ENCODE data around the gene TNIP2.
"Not testable (repeated sequence)": the region's sequence is repeated elsewhere in the genome, so short reads cannot be mapped to it uniquely, and the experiment has no call there.

Gene TNIP2

GRCh38 chr4:2745516-2745915, 10.6 kb downstream of the TNIP2 start:
- DNase-seq: no peak

- DNase-seq: no peak
Measured at GRCh38 chr4:2744576-2745270, 11.4 kb downstream of the TNIP2 start.

GRCh38 chr4:2743518-2744445, 12.4 kb downstream of the TNIP2 start:
- no peak for DNase-seq

DNA sequence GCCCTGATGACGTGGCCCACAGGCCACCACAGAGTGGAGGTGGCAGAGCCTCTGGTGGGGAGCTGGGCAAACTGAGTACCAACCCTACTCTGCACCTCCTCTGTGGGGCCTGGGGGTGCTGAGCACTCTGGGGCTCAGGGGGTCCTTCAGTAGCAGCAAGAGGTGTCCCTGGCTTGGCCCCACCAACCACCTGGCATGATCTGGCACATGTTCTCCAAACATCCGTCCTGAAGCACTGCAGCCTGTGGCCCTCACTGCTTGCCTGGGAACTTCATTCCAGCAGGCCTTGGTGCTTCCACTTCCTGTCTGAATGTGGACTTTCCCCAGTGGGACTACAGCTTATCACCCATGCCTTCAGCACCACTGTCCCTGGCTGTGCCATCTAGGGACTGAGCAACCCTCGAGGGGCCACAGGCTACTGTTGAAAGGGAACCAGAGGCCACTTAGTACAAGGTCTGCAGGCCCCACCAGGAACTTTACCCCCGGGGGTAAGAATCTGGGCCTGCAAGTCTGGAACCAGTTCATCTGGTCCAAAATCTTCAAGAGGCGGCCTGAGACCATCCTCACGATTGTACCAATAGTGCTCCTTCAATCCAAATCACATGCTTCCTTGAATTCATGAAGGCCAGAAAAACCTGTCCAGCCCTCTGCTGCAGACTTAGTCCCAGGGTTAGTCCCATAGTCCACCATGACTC, 13.2 kb downstream of the TNIP2 start:
- no peak for DNase-seq

DNA sequence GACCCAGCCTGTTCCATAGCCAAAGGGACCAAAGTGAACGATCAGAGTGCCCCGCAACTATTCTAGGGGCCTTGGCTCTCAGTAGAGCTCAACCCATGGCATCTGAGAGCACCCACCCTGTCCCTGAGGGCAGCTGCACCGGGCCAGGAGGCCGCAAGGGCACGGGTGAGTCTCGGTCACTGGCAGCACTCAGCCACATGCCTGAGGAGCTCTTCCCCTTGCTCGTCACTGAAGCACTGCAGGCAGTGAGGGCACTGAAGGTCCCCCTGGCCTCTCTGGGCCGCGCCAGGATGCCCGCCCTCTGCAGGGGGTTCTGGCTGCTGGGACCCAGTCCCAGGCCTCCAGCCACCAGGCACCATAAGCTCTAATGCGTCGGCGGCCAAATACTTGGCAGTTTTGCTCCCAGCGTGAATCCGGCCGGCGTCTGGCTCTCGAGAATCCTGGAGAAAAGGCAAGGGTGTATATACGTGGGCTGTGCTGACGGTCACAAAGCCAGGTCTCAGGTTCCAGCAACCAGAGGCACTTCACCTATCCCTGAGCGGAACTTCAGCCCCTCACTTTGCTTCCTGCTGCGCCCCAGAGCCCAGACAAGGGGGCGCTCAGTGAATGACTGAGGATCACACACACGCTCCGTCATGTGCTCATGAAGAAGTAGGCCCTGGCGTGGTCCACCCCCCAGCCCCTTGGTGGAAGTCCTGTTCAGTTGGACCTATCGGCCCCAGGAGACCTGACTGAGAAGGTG, 13.9 kb downstream of the TNIP2 start:
- no peak for DNase-seq

GRCh38 chr4:2741626-2742025, 14.5 kb downstream of the TNIP2 start:
- peak in 4 of 56 donors; percentile 7 to 35 (median 21) for DNase-seq

- DNase-seq: not testable (repeated sequence)
Measured at GRCh38 chr4:2738296-2738695, 17.8 kb downstream of the TNIP2 start.

- DNase-seq: no peak
Measured at GRCh38 chr4:2735869-2736268, 20.3 kb downstream of the TNIP2 start.

GRCh38 chr4:2734612-2735011, 21.5 kb downstream of the TNIP2 start:
- DNase-seq: no peak

DNA sequence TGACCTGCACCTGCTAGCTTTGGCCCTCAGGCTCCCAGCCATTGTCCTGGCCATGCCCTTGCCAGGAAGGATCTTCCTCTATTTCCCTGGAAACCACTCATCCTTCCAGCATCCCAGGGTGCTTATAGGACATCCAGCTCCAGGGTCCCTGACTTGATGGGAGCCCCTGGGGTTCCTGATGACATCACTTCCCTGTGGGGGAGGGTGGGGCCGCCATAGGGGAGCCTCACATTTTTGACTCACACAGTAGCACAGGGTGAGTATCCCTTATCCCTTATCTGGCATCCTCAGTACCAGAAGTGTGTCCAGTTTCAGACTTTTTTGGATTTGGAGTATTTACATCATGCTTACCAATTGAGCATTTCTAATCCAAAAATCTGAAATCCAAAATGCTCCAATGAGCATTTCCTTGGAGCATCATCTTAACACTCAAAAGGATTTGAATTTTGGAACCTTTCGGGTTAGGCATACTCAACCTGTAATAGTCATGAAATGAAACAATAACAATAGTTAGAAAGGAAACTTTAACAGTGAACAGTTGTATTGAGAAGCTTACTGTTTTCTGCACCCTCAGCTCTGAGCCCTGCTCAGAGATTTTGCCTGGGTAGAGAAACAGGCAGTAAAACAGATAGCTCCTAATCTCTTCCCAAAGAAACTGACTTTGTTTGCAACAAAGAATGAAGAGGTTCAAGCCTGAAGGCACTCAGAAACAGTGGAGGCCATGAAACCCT, 22.1 kb downstream of the TNIP2 start:
- DNase-seq: no peak

- DNase-seq: no peak
Measured at GRCh38 chr4:2733001-2733843, 22.9 kb downstream of the TNIP2 start.

- no peak for DNase-seq
Measured at GRCh38 chr4:2732526-2732925, 23.6 kb downstream of the TNIP2 start.

DNA sequence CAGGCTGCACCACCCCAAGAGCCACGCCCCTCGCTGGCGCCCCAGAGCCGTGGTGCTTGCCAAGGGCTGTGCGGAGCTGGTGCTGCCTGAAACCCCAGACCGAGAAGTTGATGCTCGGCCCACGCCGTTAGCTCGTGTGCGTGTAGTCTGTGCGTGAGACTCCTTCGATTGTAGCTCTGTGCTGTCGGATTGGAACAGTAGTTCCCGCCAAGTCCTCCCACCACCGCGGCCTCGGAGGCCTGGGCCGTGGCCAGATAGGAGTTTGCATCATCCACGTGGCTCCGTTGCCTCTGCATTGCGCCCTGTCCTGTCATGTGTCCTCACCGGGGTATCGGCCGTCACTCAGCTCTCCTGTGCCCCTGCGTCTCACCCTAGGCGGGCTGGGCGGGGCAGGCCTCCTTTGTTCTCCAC, 24.2 kb downstream of the TNIP2 start:
- no peak for DNase-seq

DNA sequence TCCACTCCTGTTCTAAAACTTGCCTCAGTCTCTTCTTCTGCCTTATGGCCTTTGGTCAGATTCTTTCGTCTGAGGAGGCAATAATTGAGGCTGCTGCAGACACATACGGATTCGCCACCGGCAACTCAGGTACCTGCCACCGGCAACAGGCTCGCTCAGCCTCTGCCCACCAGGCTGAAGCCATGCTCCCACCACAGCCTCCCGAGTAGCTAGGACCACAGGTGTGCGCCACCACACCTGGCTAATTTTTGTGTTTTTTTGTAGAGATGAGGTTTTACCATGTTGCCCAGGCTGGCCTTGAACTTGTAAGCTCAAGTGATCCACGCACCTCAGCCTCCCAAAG, 26.6 kb downstream of the TNIP2 start:
- no peak for DNase-seq

DNA sequence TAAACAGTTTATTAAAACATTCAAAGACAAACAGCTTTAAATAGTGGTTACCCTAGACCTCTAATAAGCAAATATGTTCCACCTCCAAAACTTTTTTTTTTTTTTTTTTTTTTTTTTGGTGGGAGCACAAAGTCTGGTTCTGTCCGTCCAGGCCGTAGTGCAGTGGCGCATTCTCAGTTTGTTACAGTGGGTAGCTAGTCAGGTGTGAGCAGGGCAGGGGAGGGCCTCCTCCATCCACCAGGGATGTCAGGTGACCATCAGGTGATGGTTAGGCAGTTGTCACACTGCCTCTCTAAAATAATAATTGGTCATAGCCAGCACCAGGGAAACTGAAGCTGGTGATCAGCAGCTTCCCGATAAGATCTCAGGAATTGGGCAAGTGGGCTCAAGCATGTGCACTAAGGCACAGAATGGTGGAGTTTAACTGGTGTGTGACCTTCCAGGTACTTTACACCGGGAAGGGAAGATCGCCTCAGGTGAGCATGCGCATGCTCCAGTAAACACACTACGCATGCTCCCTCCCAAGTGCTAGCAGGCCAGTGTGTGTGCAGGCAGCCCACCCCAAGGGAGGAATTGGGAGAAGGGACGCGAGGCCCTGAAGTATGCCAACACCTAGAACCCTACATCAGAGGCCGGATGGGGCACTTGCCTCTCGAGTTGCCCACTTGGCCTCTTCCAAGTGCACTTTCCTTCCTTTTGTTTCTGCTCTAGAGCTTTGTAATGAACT, 27.2 kb downstream of the TNIP2 start:
- no peak for DNase-seq

- no peak for DNase-seq
Measured at GRCh38 chr4:2728221-2728620, 27.9 kb downstream of the TNIP2 start.

- not testable (repeated sequence) for DNase-seq
Measured at GRCh38 chr4:2726881-2727280, 29.3 kb downstream of the TNIP2 start.

- no peak for DNase-seq
Measured at GRCh38 chr4:2725380-2725779, 30.8 kb downstream of the TNIP2 start.

GRCh38 chr4:2723751-2724150, 32.4 kb downstream of the TNIP2 start:
- no peak for DNase-seq

All from amygdala (tissue), 56 donors.